WTC11 (cell line): ENCODE data around the gene FOXP1. TPM values are rescaled to one million over a fixed set of nuclear protein-coding genes. Genes with fewer than 3 reads are reported as not detected.

ENCODE experiments used
- ATAC-seq: fragments of 200-7000 bp; cut with Tn5 transposase; 2 replicates; pipeline ENCODE4 v1.10.0; 2021; ENCODE audit warnings: mild to moderate bottlenecking, moderate library complexity
- CTCF ChIA-PET: fragments of 300-600 bp; sonication (Branson Sonifier 250); formaldehyde crosslinking; loops from one replicate; lab custom pipeline; 2021; ENCODE audit warnings: antibody characterized with exemption; lab: Charles Lee
- POLR2A ChIA-PET: fragments of 350-600 bp; sonication (Branson Sonifier 250); formaldehyde crosslinking; loops from one replicate; lab custom pipeline; 2021; ENCODE audit warnings: antibody characterized with exemption; lab: Charles Lee
- DNase-seq: peaks from one replicate; pipeline ENCODE4 v3.0.0; 2021; ENCODE audit warnings: low spot score
- H3K27ac Mint-ChIP-seq: 2 replicates; pipeline ENCODE4 v1.8.0; 2021; ENCODE audit warnings: mixed read lengths
- H3K27me3 Mint-ChIP-seq: 2 replicates; pipeline ENCODE4 v1.8.0; 2021; ENCODE audit warnings: low read depth, mild to moderate bottlenecking, moderate library complexity, mixed read lengths
- H3K36me3 Mint-ChIP-seq: 2 replicates; pipeline ENCODE4 v1.8.0; 2021; ENCODE audit warnings: mixed read lengths
- H3K4me1 Mint-ChIP-seq: 2 replicates; pipeline ENCODE4 v1.8.0; 2022; ENCODE audit warnings: mixed read lengths
- H3K4me3 Mint-ChIP-seq: 2 replicates; pipeline ENCODE4 v1.8.0; 2021; ENCODE audit warnings: mild to moderate bottlenecking, moderate library complexity, mixed read lengths
- H3K9me3 Mint-ChIP-seq: 2 replicates; pipeline ENCODE4 v1.8.0; 2021; ENCODE audit warnings: mixed read lengths
- E2F5 ChIP-seq: sonication (generic); formaldehyde crosslinking; IDR thresholded peaks from 2 replicates; pipeline ENCODE4 v1.8.1; 2022; ENCODE audit warnings: mild to moderate bottlenecking, moderate library complexity, missing genetic modification reagents
- EMX1 ChIP-seq: fragments of 250-450 bp; sonication (Bioruptor Pico); IDR thresholded peaks from 2 replicates; pipeline ENCODE4 v1.8.0; 2021; ENCODE audit warnings: mild to moderate bottlenecking
- ERG ChIP-seq: fragments of 250-450 bp; sonication (Bioruptor Pico); IDR thresholded peaks from 2 replicates; pipeline ENCODE4 v1.8.0; 2021; ENCODE audit warnings: mild to moderate bottlenecking
- ETV6 ChIP-seq: sonication (generic); formaldehyde crosslinking; IDR thresholded peaks from 2 replicates; pipeline ENCODE4 v1.8.1; 2022; ENCODE audit warnings: mild to moderate bottlenecking, missing genetic modification reagents
- FOXK1 ChIP-seq: sonication (generic); formaldehyde crosslinking; IDR thresholded peaks from 2 replicates; pipeline ENCODE4 v1.8.0; 2022; ENCODE audit warnings: mild to moderate bottlenecking, moderate library complexity, missing genetic modification reagents
- JAZF1 ChIP-seq: fragments of 250-450 bp; sonication (Bioruptor Pico); IDR thresholded peaks from 2 replicates; pipeline ENCODE4 v1.9.0; 2021; ENCODE audit warnings: moderate library complexity, mild to moderate bottlenecking, inconsistent platforms
- JUN ChIP-seq: sonication (generic); formaldehyde crosslinking; IDR thresholded peaks from 2 replicates; pipeline ENCODE4 v1.8.0; 2023; ENCODE audit warnings: mild to moderate bottlenecking, missing genetic modification reagents
- NFATC4 ChIP-seq: fragments of 250-450 bp; sonication (Bioruptor Pico); IDR thresholded peaks from 2 replicates; pipeline ENCODE4 v1.9.0; 2021; ENCODE audit warnings: mild to moderate bottlenecking
- NFE2L1 ChIP-seq: sonication (generic); formaldehyde crosslinking; IDR thresholded peaks from 2 replicates; pipeline ENCODE4 v1.8.1; 2023; ENCODE audit warnings: missing genetic modification reagents
- NR1H2 ChIP-seq: sonication (generic); formaldehyde crosslinking; IDR thresholded peaks from 2 replicates; pipeline ENCODE4 v1.9.0; 2021; ENCODE audit warnings: mild to moderate bottlenecking, moderate library complexity, missing genetic modification reagents
- OVOL2 ChIP-seq: fragments of 250-450 bp; sonication (Bioruptor Pico); IDR thresholded peaks from 2 replicates; pipeline ENCODE4 v1.9.0; 2021; ENCODE audit warnings: mild to moderate bottlenecking, borderline replicate concordance
- PRRX2 ChIP-seq: fragments of 250-450 bp; sonication (Bioruptor Pico); IDR thresholded peaks from 2 replicates; pipeline ENCODE4 v1.8.0; 2021; ENCODE audit warnings: mild to moderate bottlenecking
- STAT6 ChIP-seq: sonication (generic); formaldehyde crosslinking; conservative IDR thresholded peaks from 2 replicates; pipeline ENCODE4 v1.8.1; 2023; ENCODE audit warnings: mild to moderate bottlenecking, low read depth, missing genetic modification reagents, moderate library complexity
- ZBTB43 ChIP-seq: sonication (generic); formaldehyde crosslinking; IDR thresholded peaks from 2 replicates; pipeline ENCODE4 v1.8.1; 2023; ENCODE audit warnings: mild to moderate bottlenecking, missing genetic modification reagents
- ZNF138 ChIP-seq: sonication (generic); formaldehyde crosslinking; conservative IDR thresholded peaks from 2 replicates; pipeline ENCODE4 v1.8.1; 2022; ENCODE audit warnings: mild to moderate bottlenecking, moderate library complexity, missing genetic modification reagents
- ZNF317 ChIP-seq: sonication (generic); formaldehyde crosslinking; IDR thresholded peaks from 2 replicates; pipeline ENCODE4 v1.8.1; 2023; ENCODE audit warnings: low read depth, mild to moderate bottlenecking, moderate library complexity, missing genetic modification reagents, borderline replicate concordance
- total RNA-seq: library from RNA; stranded (reverse); gene quantifications from 3 replicates; pipeline ENCODE4 v1.2.3, GENCODE V29; 2021
- TF ChIP-seq, protein P1 (sequence below): sonication (generic); formaldehyde crosslinking; IDR thresholded peaks from 2 replicates; pipeline ENCODE4 v1.8.0; 2022; ENCODE audit warnings: missing genetic modification reagents
- TF ChIP-seq, protein P2 (sequence below): sonication (generic); formaldehyde crosslinking; IDR thresholded peaks from 2 replicates; pipeline ENCODE4 v1.8.1; 2022; ENCODE audit warnings: mild to moderate bottlenecking, missing genetic modification reagents, moderate library complexity, borderline replicate concordance
- TF ChIP-seq, protein P3 (sequence below): sonication (generic); formaldehyde crosslinking; IDR thresholded peaks from 2 replicates; pipeline ENCODE4 v1.8.0; 2022; ENCODE audit warnings: mild to moderate bottlenecking, missing genetic modification reagents

FOXP1 gene
- total RNA-seq, 1 experiment from 2014 or later = 25.8 TPM

GRCh38 chr3:71118436-71118835 is 465.1 kb downstream of the FOXP1 start:
- H3K27me3 Mint-ChIP-seq = no peaks in the 10 kb centered on the region
- no peak overlapping the region for H3K27ac Mint-ChIP-seq
- no peak overlapping the region for H3K4me3 Mint-ChIP-seq
- DNase-seq = no peak
- ChIA-PET POLR2A (no interaction called here), CTCF (no interaction called here)
- H3K9me3 Mint-ChIP-seq = no peaks in the 10 kb centered on the region
- TF ChIP-seq, protein P1, sequence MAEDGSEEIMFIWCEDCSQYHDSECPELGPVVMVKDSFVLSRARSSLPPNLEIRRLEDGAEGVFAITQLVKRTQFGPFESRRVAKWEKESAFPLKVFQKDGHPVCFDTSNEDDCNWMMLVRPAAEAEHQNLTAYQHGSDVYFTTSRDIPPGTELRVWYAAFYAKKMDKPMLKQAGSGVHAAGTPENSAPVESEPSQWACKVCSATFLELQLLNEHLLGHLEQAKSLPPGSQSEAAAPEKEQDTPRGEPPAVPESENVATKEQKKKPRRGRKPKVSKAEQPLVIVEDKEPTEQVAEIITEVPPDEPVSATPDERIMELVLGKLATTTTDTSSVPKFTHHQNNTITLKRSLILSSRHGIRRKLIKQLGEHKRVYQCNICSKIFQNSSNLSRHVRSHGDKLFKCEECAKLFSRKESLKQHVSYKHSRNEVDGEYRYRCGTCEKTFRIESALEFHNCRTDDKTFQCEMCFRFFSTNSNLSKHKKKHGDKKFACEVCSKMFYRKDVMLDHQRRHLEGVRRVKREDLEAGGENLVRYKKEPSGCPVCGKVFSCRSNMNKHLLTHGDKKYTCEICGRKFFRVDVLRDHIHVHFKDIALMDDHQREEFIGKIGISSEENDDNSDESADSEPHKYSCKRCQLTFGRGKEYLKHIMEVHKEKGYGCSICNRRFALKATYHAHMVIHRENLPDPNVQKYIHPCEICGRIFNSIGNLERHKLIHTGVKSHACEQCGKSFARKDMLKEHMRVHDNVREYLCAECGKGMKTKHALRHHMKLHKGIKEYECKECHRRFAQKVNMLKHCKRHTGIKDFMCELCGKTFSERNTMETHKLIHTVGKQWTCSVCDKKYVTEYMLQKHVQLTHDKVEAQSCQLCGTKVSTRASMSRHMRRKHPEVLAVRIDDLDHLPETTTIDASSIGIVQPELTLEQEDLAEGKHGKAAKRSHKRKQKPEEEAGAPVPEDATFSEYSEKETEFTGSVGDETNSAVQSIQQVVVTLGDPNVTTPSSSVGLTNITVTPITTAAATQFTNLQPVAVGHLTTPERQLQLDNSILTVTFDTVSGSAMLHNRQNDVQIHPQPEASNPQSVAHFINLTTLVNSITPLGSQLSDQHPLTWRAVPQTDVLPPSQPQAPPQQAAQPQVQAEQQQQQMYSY (CRISPR knock-in tag) = no peak
- TF ChIP-seq FOXK1 (CRISPR knock-in tag) (no peak), NR1H2 (no peak), ZBTB43 (CRISPR knock-in tag) (no peak), NFE2L1 (CRISPR knock-in tag) (no peak)
- H3K36me3 Mint-ChIP-seq = no peaks in the 10 kb centered on the region
- H3K4me1 Mint-ChIP-seq = peaks cover 25% of the 10 kb centered on the region
- no peak for ATAC-seq

DNA sequence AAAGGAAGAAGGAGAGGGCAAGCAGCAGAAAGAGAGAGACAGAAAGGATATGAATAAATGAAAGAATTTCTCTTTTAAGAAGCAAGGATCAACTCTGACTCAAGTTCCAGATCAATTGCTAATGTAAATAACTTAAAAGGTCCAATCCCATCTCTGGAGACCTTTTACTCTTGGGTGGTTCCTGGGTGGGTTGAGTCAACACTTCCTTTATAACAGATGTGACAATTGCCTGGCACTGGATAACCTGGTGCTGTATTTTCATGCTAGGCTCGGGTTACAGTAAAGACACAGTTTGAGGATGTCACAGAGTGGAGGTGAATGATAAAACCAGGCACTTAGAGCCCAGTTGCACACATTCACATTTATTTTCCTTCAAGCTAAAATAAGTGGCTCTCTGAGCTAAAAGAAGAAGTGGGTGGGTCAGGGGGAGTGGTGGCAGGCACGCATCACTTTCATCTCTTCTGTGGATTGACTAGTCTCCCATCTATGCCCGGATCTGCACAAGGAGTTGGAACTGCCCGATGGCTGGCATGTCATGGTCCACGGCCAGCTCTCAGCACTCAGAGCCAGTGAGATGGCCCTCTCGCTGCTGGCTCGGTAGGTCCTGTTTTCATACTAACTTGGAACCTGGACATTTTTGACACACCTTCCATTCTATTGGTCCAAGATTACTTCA is 465.8 kb downstream of the FOXP1 start:
- DNase-seq (no peak), ATAC-seq (no peak)
- Mint-ChIP-seq H3K4me3 (no peak overlapping the region), H3K36me3 (no peaks in the 10 kb centered on the region), H3K27me3 (no peaks in the 10 kb centered on the region), H3K27ac (no peak overlapping the region), H3K9me3 (no peaks in the 10 kb centered on the region), H3K4me1 (peaks cover 21% of the 10 kb centered on the region)
- ChIA-PET POLR2A (no interaction called here), CTCF (no interaction called here)
- TF ChIP-seq OVOL2 (CRISPR knock-in tag) = no peak
- TF ChIP-seq ZNF317 = no peak
- TF ChIP-seq PRRX2 (CRISPR knock-in tag) = no peak
- TF ChIP-seq, protein P2, sequence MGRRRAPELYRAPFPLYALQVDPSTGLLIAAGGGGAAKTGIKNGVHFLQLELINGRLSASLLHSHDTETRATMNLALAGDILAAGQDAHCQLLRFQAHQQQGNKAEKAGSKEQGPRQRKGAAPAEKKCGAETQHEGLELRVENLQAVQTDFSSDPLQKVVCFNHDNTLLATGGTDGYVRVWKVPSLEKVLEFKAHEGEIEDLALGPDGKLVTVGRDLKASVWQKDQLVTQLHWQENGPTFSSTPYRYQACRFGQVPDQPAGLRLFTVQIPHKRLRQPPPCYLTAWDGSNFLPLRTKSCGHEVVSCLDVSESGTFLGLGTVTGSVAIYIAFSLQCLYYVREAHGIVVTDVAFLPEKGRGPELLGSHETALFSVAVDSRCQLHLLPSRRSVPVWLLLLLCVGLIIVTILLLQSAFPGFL (CRISPR knock-in tag) = no peak
- TF ChIP-seq, protein P3, sequence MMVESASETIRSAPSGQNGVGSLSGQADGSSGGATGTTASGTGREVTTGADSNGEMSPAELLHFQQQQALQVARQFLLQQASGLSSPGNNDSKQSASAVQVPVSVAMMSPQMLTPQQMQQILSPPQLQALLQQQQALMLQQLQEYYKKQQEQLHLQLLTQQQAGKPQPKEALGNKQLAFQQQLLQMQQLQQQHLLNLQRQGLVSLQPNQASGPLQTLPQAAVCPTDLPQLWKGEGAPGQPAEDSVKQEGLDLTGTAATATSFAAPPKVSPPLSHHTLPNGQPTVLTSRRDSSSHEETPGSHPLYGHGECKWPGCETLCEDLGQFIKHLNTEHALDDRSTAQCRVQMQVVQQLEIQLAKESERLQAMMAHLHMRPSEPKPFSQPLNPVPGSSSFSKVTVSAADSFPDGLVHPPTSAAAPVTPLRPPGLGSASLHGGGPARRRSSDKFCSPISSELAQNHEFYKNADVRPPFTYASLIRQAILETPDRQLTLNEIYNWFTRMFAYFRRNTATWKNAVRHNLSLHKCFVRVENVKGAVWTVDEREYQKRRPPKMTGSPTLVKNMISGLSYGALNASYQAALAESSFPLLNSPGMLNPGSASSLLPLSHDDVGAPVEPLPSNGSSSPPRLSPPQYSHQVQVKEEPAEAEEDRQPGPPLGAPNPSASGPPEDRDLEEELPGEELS (CRISPR knock-in tag) = no peak
- no peak for TF ChIP-seq JAZF1 (CRISPR knock-in tag)
- no peak for TF ChIP-seq ZNF138
- no peak for TF ChIP-seq E2F5 (CRISPR knock-in tag)
- no peak for TF ChIP-seq ETV6 (CRISPR knock-in tag)
- no peak for TF ChIP-seq NFATC4 (CRISPR knock-in tag)
- no peak for TF ChIP-seq NFE2L1 (CRISPR knock-in tag)
- TF ChIP-seq JUN (CRISPR knock-in tag) = no peak
- TF ChIP-seq ERG = no peak
- no peak for TF ChIP-seq EMX1 (CRISPR knock-in tag)
- no peak for TF ChIP-seq STAT6
